Measurements from ENCODE around the gene PANK3.
"Not testable (repeated sequence)": the region's sequence is repeated elsewhere in the genome, so short reads cannot be mapped to it uniquely, and the experiment has no call there.

PANK3 gene

DNA sequence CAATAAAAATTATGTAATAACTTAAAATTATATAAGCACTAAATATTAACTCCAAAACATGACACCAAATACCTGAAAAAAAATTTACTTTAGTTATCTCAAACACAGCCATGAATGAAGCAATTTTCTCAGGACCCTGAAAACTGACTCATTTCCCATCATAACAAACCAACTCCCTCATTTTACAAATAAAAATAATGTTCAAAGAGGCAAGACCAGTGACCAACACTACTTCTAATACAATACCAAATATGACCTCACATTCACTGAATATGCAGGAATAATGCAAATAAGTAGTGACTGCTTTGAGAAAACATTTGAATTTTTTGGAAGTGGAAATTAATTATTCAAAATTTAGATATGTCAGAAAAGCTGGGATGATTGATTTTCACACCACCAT lies 28.5 kb downstream of the PANK3 start:
- TF ChIP-seq, protein P1, sequence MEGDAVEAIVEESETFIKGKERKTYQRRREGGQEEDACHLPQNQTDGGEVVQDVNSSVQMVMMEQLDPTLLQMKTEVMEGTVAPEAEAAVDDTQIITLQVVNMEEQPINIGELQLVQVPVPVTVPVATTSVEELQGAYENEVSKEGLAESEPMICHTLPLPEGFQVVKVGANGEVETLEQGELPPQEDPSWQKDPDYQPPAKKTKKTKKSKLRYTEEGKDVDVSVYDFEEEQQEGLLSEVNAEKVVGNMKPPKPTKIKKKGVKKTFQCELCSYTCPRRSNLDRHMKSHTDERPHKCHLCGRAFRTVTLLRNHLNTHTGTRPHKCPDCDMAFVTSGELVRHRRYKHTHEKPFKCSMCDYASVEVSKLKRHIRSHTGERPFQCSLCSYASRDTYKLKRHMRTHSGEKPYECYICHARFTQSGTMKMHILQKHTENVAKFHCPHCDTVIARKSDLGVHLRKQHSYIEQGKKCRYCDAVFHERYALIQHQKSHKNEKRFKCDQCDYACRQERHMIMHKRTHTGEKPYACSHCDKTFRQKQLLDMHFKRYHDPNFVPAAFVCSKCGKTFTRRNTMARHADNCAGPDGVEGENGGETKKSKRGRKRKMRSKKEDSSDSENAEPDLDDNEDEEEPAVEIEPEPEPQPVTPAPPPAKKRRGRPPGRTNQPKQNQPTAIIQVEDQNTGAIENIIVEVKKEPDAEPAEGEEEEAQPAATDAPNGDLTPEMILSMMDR (IDR thresholded peaks at IDR 0.05; ENCODE audit: low read depth, low read length), result no peak
- H3K4me3 ChIP-seq (ENCODE audit: low read depth, low read length), result no peak overlapping the region

DNA sequence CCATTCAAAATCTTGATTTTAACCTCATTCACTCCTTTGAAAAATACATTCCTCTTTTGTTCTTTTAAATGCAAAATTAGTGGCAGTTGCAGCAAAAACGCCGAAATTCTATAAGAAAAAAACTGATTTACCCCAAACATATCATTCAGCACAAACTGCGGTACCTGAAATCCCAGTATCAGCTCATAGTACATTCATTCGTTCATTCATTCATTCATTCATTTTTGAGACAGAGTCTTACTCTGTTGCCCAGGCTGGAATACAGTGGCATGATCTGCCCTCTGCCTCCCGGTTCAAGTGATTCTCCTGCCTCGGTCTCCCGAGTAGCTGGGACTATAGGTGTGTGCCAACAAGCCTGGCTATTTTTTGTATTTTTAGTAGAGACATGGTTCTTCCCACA lies 29.6 kb downstream of the PANK3 start:
- TF ChIP-seq, protein P1 (IDR thresholded peaks at IDR 0.05; ENCODE audit: low read depth, low read length), result no peak
- H3K4me3 ChIP-seq (ENCODE audit: low read depth, low read length), result no peak overlapping the region

DNA sequence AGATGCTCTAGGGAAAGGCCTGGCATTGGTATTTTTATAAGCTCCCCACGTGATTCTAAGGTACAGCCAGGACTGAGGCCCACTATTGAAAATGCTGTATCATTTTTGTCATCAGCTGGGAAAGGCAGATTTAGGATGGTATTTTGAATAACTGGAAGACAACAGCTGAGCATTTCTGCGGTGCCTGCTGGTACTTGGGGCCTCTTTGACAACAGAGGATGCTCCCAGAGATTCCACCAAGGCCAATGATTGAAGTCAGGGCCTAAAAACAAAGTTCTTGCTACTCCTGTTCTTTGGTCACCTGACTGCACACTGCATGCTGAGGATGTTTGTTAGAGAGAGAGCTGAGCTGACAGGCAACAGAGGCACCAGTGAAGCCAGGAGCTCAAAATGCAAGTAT lies 42.0 kb downstream of the PANK3 start:
- TF ChIP-seq, protein P1 (IDR thresholded peaks at IDR 0.05; ENCODE audit: low read depth, low read length), result no peak
- no peak overlapping the region for H3K4me3 ChIP-seq (ENCODE audit: low read depth, low read length)

DNA sequence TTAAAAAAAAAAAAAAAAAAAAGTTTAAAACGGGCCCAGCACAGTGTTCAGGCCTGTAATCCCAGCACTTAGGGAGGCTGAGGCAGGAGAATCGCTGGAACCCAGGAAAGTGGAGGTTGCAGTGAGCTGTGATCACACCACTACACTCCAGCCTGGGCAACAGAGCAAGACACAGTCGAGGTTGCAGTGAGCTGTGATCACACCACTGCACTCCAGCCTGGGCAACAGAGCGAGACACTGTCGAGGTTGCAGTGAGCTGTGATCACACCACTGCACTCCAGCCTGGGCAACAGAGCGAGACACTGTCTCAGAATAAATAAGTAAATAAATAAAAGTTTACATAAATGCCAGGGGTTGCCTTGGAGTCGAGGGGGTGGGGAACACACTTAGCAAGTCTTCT lies 44.8 kb downstream of the PANK3 start:
- H3K4me3 ChIP-seq (ENCODE audit: low read depth, low read length), result not testable (repeated sequence)

DNA sequence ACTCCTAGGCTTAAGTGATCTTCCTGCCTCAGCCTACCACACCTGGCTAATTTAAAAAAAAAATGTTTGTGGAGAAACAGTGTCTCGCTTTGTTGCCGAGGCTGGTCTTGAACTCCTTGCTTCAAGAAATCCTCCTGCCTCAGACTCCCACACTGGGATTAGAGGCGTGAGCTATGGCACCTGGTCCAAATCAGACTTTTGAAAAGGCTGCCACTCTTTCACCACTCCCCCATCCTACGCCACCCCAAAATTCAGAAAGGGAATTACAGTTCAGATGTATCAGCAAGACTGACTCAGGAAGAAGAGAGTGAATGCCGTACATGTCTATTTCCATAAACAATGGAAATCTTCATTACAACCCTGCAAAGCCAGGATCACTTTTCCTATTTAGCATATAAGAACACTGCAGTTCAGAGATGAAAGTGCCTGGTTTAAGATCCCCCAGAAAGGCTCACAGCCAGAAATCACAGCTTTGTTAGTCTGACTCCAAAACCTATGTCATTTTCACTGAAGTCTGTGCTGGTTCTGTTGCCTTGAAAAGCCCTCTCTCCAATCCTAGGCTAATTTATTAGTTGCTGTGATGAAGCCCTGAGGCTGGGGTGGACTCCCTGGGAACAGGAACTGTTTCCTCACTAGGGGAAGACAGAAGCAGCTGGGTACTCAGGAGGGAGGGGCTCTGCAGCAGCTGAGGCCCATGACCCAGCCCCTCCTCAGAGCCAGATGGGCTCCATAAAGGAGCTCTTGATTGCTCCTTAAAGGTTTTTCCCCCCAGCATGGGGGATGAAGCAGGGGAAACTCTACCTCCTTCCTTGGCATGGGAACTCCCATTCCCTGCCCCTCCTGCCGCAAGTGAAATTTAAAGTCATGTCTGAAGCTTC lies 46.9 kb downstream of the PANK3 start:
- TF ChIP-seq, protein P1 (IDR thresholded peaks at IDR 0.05; ENCODE audit: low read depth, low read length), result no peak
- H3K4me3 ChIP-seq (ENCODE audit: low read depth, low read length), result no peak overlapping the region

DNA sequence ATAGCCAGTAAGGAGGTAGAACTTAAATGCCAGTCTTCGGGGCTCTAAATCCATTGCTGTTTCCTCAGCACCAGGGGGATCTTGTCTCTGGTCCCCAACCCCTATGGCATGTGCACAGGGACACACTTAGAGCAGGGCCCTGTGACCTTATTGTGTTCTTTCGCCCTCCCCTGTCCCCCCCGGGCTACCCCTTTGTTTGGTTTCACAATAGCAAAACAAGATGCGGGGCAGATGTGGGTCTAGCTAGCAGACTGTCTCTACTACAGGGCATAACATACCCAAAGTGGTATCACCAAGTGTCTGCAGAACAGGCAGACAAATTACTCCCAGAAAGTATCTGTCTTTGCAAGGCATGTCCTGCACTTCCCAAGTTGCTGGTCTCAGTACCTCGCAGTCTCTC lies 48.0 kb downstream of the PANK3 start:
- TF ChIP-seq, protein P1 (IDR thresholded peaks at IDR 0.05; ENCODE audit: low read depth, low read length), result no peak
- no peak overlapping the region for H3K4me3 ChIP-seq (ENCODE audit: low read depth, low read length)

DNA sequence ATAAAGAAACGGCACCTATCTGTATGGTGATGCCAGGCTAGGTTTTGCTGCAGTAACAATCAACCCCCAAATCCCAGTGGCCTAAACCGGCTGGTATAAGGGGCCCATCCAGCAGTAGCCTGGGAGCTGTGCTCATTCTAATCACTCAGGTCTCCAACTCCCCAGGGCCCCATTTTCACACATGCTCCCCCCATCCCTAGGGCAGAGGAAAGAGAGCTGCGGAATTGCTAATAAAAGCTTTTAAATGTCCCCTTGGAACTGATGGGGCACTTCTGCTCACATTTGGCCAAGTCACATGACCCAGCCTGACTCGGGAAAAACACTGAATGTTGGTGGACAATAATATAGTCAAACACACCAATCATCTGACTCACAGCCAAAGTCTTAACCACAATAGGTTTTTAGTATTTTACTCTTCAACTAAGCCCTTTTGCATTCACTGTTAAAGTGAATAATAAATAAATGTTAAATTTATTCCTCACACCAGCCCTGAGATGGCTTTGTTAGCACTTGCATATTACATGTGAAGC lies 48.5 kb downstream of the PANK3 start:
- no peak overlapping the region for H3K4me3 ChIP-seq (ENCODE audit: low read depth, low read length)
- TF ChIP-seq, protein P1 (IDR thresholded peaks at IDR 0.05; ENCODE audit: low read depth, low read length), result no peak
